GM18505 (cell line): Measurements from ENCODE around the gene CYB5D1.

Experiments used
- ATAC-seq: cut with Tn5 transposase; IDR thresholded peaks from one replicate; pipeline ENCODE4 v1.9.1; 2021; ENCODE audit not compliant: unreplicated experiment
- POLR2A ChIP-seq: IDR thresholded peaks from 4 replicates; pipeline ENCODE4 v1.6.1; 2011; ENCODE audit warnings: borderline replicate concordance; ENCODE audit not compliant: insufficient read depth, insufficient read length; ENCODE audit errors: extremely low read depth

Gene CYB5D1

GRCh38 chr17:7909089-7909488, 51.3 kb downstream of the CYB5D1 start:
- no peak for TF ChIP-seq POLR2A

GRCh38 chr17:7910281-7910680, 52.5 kb downstream of the CYB5D1 start:
- no peak for ATAC-seq
- TF ChIP-seq POLR2A, result no peak

More at GRCh38 chr17:7909089-7909488, 51.3 kb downstream of the CYB5D1 start:
- ATAC-seq, result no peak

- no peak for ATAC-seq
- no peak for TF ChIP-seq POLR2A
These were observed 52.9 kb downstream of the CYB5D1 start for GRCh38 chr17:7910711-7911110.

- no peak for TF ChIP-seq POLR2A
- no peak for ATAC-seq
These were observed 53.3 kb downstream of the CYB5D1 start for GRCh38 chr17:7911116-7911515.
